Lower lobe of right lung (tissue), 1 donor: ENCODE data around the gene RIT1. TPM values are rescaled to one million over a fixed set of nuclear protein-coding genes. Genes with fewer than 3 reads are reported as not detected.

Source experiments
- microRNA-seq: library from miRNA; unstranded; fragments of <30 nt; microRNA quantifications from one replicate; pipeline ENCODE4 v1.2.0, GENCODE V29; 2020; ENCODE audit warnings: borderline number of aligned reads
- total RNA-seq: library from RNA; stranded (reverse); fragmentation: NEBNext Ultra II Directional; extraction: Animal tissue kit (Norgen Biotek cat#: 25700); gene quantifications from one replicate; pipeline ENCODE4 v1.2.1, GENCODE V29; 2021
- donor health status: DM: no; HTN: yes; CAD: no; lungs with severe emphysema.

The RIT1 gene
- total RNA-seq, 1 donor from 2014 or later = 56.4 TPM

Small RNA genes lying within 50 kb of the gene (microRNA-seq; reads per million reads assigned to microRNA genes)
- not detected for gene MIR6738

Other genes with a start within 250 kb of the RIT1 start
- gene YY1AP1, start 222.6 kb downstream of the RIT1 start, total RNA-seq = 55.3 TPM
- 77.7 TPM for gene DAP3, start 222.3 kb downstream of the RIT1 start, total RNA-seq
- 46.9 TPM for gene GON4L, start 54.1 kb downstream of the RIT1 start, total RNA-seq
- gene SYT11, start 51.8 kb downstream of the RIT1 start, total RNA-seq = 9.6 TPM
- gene KHDC4, start 23.1 kb upstream of the RIT1 start, total RNA-seq = 42.8 TPM
- gene RXFP4, start 30.3 kb upstream of the RIT1 start, total RNA-seq = not detected
- gene ARHGEF2, start 67.2 kb upstream of the RIT1 start, total RNA-seq = 252 TPM
- gene SSR2, start 109.6 kb upstream of the RIT1 start, total RNA-seq = 207 TPM
- gene UBQLN4, start 142.4 kb upstream of the RIT1 start, total RNA-seq = 32.5 TPM
- gene LAMTOR2, start 143.4 kb upstream of the RIT1 start, total RNA-seq = 66.5 TPM
- 58.0 TPM for gene RAB25, start 149.8 kb upstream of the RIT1 start, total RNA-seq
- 0.74 TPM for gene MEX3A, start 171.1 kb upstream of the RIT1 start, total RNA-seq
- gene LMNA, start 203.4 kb upstream of the RIT1 start, total RNA-seq = 235 TPM
- 28.9 TPM for gene SEMA4A, start 242.2 kb upstream of the RIT1 start, total RNA-seq